Sigmoid colon (tissue), 4 donors: ENCODE results near the gene SUPT3H.

Experiments
- EP300 ChIP-seq, 4 donors: sonication (generic); formaldehyde crosslinking; IDR thresholded peaks; one replicate each; pipeline ENCODE4 v1.6.1; 2017; ENCODE audit warnings: antibody characterized with exemption in 4 of 4
- POLR2A ChIP-seq, 2 donors: fragments of 450-650 bp; IDR thresholded peaks; one replicate each; pipeline ENCODE4 v1.6.1; 2016; ENCODE audit warnings: antibody characterized with exemption in 2 of 2, mild to moderate bottlenecking in 2 of 2, moderate library complexity in 2 of 2
- TF ChIP-seq, protein P1 (sequence below), 4 experiments: fragments of 450-650 bp in 3 of 4; fragments of 200-600 bp in 1 of 4; IDR thresholded peaks; one replicate each; pipeline ENCODE4 v1.5.1; 2016 to 2019; ENCODE audit warnings: antibody characterized with exemption in 4 of 4, mild to moderate bottlenecking in 3 of 4, moderate library complexity in 2 of 4

GRCh38 chr6:44806656-44807055 lies 571.1 kb downstream of the SUPT3H start:
- TF ChIP-seq, protein P1, sequence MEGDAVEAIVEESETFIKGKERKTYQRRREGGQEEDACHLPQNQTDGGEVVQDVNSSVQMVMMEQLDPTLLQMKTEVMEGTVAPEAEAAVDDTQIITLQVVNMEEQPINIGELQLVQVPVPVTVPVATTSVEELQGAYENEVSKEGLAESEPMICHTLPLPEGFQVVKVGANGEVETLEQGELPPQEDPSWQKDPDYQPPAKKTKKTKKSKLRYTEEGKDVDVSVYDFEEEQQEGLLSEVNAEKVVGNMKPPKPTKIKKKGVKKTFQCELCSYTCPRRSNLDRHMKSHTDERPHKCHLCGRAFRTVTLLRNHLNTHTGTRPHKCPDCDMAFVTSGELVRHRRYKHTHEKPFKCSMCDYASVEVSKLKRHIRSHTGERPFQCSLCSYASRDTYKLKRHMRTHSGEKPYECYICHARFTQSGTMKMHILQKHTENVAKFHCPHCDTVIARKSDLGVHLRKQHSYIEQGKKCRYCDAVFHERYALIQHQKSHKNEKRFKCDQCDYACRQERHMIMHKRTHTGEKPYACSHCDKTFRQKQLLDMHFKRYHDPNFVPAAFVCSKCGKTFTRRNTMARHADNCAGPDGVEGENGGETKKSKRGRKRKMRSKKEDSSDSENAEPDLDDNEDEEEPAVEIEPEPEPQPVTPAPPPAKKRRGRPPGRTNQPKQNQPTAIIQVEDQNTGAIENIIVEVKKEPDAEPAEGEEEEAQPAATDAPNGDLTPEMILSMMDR (IDR thresholded peaks at IDR 0.05), result no peak
- TF ChIP-seq EP300 (IDR thresholded peaks at IDR 0.05), result no peak
- no peak for TF ChIP-seq POLR2A (IDR thresholded peaks at IDR 0.05)
